ENCODE data around the gene HASPIN. TPM values are rescaled to one million over a fixed set of nuclear protein-coding genes. Genes with fewer than 3 reads are reported as not detected.

HASPIN gene
- total RNA-seq, 4 donors from 2014 or later, result 0.13 to 0.15 TPM; not detected in 2

DNA sequence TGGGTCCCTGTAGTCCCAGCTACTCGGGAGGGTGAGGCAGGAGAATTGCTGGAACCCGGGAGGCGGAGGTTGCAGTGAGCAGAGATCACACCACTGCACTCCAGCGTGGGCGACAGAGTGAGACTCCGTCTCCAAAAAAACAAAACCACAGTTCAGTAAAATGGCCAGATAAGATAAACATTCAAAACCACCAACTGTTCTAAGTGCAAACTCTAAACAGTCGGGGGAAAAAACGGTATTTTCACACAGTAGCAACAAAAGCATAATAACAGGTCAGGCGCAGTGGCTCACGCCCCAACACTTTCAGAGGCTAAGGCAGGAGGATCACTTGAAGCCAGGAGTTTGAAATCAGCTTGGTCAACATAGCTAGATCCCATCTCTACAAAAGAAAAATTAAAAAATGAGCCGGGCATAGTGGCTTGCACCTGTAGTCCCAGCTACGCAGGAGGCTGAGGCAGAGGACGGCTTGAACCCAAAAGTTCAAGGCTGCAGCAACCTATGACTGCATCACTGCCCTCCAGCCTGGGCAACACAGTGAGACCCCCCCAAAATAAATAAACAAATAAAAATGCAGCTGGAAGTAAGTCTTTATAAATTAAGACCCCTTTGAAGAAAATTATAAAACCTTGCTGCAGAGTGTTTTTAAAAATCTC is 10.8 kb upstream of the HASPIN start:
- Histone ChIP-seq H3K27ac (no peak overlapping the region), H3K4me1 (no peaks in the 10 kb centered on the region), H3K9me3 (no peaks in the 10 kb centered on the region), H3K4me3 (no peak overlapping the region), H3K27me3 (no peaks in the 10 kb centered on the region), H3K36me3 (peaks cover 4 to 65% of the 10 kb centered on the region in 2 donors)
- no peak for ATAC-seq
- TF ChIP-seq EP300 (IDR thresholded peaks at IDR 0.05), result no peak
- TF ChIP-seq POLR2A (IDR thresholded peaks at IDR 0.05), result no peak
- 58 to 71% methylated on average over 4 to 12 of the region's 13 CpGs for WGBS, 2 donors (ENCODE audit: low coverage in 1 of 2)

DNA sequence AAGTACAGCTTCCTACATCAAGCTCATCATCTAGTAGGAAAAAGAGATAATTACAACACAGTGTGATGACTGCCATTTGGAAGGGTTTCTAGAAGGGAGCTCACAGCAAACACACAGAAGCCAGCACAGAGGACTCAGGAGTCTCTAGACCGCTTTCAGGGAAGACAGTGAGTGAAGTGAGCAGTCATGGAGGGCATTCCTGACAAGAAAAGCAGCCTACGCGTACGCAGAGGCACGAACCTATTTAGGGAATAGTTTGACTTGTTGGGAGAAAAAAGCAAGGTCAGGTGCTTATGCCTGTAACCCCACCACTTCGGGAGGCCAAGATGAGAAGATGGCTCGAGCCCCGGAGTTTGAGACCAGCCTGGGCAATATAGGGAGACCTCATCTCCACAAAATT is 8.4 kb upstream of the HASPIN start:
- WGBS, 2 donors (ENCODE audit: low coverage in 1 of 2), result 74 to 80% methylated on average over 6 to 7 of the region's 8 CpGs
- peaks cover 4 to 88% of the 10 kb centered on the region in 2 donors for H3K36me3 ChIP-seq
- peaks cover 0 to 10% (median 4%) of the 10 kb centered on the region in 3 donors for H3K4me1 ChIP-seq
- H3K9me3 ChIP-seq, result no peaks in the 10 kb centered on the region
- no peak overlapping the region for H3K27ac ChIP-seq
- H3K4me3 ChIP-seq, result no peak overlapping the region
- no peaks in the 10 kb centered on the region for H3K27me3 ChIP-seq
- no peak for TF ChIP-seq POLR2A (IDR thresholded peaks at IDR 0.05)
- no peak for TF ChIP-seq EP300 (IDR thresholded peaks at IDR 0.05)
- TF ChIP-seq, protein P1, sequence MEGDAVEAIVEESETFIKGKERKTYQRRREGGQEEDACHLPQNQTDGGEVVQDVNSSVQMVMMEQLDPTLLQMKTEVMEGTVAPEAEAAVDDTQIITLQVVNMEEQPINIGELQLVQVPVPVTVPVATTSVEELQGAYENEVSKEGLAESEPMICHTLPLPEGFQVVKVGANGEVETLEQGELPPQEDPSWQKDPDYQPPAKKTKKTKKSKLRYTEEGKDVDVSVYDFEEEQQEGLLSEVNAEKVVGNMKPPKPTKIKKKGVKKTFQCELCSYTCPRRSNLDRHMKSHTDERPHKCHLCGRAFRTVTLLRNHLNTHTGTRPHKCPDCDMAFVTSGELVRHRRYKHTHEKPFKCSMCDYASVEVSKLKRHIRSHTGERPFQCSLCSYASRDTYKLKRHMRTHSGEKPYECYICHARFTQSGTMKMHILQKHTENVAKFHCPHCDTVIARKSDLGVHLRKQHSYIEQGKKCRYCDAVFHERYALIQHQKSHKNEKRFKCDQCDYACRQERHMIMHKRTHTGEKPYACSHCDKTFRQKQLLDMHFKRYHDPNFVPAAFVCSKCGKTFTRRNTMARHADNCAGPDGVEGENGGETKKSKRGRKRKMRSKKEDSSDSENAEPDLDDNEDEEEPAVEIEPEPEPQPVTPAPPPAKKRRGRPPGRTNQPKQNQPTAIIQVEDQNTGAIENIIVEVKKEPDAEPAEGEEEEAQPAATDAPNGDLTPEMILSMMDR (IDR thresholded peaks at IDR 0.05), result no peak
- no peak for TF ChIP-seq POLR2AphosphoS5 (IDR thresholded peaks at IDR 0.05)
- no peak for ATAC-seq

DNA sequence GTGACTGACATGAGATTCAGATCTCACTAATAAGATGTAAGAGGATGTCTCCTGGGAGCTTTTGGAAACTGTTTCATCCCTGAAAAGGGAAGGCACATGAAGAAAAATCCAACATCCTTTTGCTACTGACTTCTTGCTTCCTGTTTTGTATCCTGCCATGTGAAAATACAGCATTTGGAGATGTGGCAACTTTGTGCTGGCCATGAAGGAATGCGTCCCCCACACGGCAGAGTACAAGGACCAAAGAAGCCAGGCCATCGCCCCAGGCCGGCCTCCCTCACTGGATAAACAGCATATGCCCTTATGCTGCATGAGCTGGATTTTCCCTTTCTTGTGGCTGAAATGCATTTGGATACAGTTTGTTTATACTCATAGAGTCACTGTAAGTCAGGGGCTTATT is 5.5 kb upstream of the HASPIN start:
- Histone ChIP-seq H3K36me3 (peaks cover 4 to 79% of the 10 kb centered on the region in 2 donors), H3K9me3 (no peaks in the 10 kb centered on the region)
- ATAC-seq, result no peak

DNA sequence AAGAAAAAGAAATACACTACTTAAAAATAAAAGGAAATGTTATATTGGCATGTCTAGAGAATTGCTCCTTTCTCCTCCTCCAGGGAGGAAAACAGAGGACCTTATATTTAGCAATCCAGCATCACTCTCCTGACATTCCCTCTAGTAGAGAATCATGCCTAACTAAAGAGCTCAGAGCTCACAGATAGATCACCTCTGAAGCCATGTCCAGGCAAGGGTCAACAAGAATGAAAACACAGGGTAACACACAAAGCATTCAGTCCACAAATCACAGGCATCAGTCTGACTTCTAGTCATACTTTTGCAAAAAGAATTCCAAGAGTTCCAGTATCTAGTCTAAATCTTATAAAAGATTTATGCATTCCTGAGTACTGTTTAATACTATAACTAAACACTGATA is 4.4 kb upstream of the HASPIN start:
- ATAC-seq, result no peak
- TF ChIP-seq, protein P1 (IDR thresholded peaks at IDR 0.05), result no peak
- no peak for TF ChIP-seq POLR2A (IDR thresholded peaks at IDR 0.05)
- no peak for TF ChIP-seq POLR2AphosphoS5 (IDR thresholded peaks at IDR 0.05)
- no peak for TF ChIP-seq EP300 (IDR thresholded peaks at IDR 0.05)
- H3K27me3 ChIP-seq, result no peaks in the 10 kb centered on the region
- H3K9me3 ChIP-seq, result no peaks in the 10 kb centered on the region
- H3K4me3 ChIP-seq, result no peak overlapping the region
- peaks cover 4 to 69% of the 10 kb centered on the region in 2 donors for H3K36me3 ChIP-seq
- H3K4me1 ChIP-seq, result peaks cover 0 to 42% (median 20%) of the 10 kb centered on the region in 3 donors
- no peak overlapping the region for H3K27ac ChIP-seq

More for the DNA sequence above, 5.5 kb upstream of the HASPIN start:
- WGBS, 2 donors (ENCODE audit: low coverage in 1 of 2), result 93% methylated on average over 2 of the region's 4 CpGs; no CpG with 5 or more reads in 1 of the 2 donors
- TF ChIP-seq EP300 (IDR thresholded peaks at IDR 0.05) (no peak), POLR2A (IDR thresholded peaks at IDR 0.05) (no peak), POLR2AphosphoS5 (IDR thresholded peaks at IDR 0.05) (no peak)
- TF ChIP-seq, protein P1 (IDR thresholded peaks at IDR 0.05), result no peak
- H3K27ac ChIP-seq, result no peak overlapping the region
- peaks cover 0 to 38% (median 16%) of the 10 kb centered on the region in 3 donors for H3K4me1 ChIP-seq
- H3K4me3 ChIP-seq, result no peak overlapping the region
- no peaks in the 10 kb centered on the region for H3K27me3 ChIP-seq

DNA sequence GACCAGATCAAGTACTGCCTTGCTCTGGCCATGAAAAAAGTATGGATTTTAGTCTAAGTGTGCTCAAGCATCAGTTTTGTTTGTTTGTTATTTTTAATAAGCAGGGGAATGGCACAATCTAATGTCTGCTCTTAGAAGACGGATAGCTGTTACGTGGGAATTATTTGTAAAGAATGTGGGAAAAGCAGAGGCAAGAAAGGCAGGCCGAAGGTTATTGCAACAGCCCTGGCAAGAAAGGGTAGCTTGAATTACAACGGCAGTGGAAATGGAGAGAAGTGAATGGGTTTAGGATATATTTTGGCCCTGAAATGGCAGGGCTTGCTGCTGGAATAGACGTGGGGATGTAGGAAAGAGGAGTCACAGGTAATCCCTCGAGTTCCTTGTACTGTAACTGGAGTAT is 987 bp upstream of the HASPIN start:
- TF ChIP-seq POLR2AphosphoS5 (IDR thresholded peaks at IDR 0.05) (no peak), POLR2A (IDR thresholded peaks at IDR 0.05) (no peak), EP300 (IDR thresholded peaks at IDR 0.05) (no peak)
- TF ChIP-seq, protein P1 (IDR thresholded peaks at IDR 0.05), result no peak
- Histone ChIP-seq H3K4me3 (peak overlapping the region; percentile 72 to 77), H3K4me1 (peaks cover 0 to 48% (median 24%) of the 10 kb centered on the region in 3 donors), H3K9me3 (no peaks in the 10 kb centered on the region), H3K36me3 (peaks cover 0 to 34% of the 10 kb centered on the region in 2 donors), H3K27ac (peak overlapping the region; percentile 6 to 92 (median 88)), H3K27me3 (no peaks in the 10 kb centered on the region)
- ATAC-seq, result no peak
- WGBS, 2 donors (ENCODE audit: low coverage in 1 of 2), result 16 to 25% methylated on average over 5 to 6 of the region's 6 CpGs

Data from gastroesophageal sphincter (tissue), 4 donors.